HG03432 (cell line): ENCODE results near the gene ERCC2.

ENCODE experiments used
- ATAC-seq: cut with Tn5 transposase; IDR thresholded peaks from one replicate; pipeline ENCODE4 v1.9.1; 2021; ENCODE audit warnings: mild to moderate bottlenecking, moderate library complexity; ENCODE audit not compliant: unreplicated experiment

ERCC2 gene

DNA sequence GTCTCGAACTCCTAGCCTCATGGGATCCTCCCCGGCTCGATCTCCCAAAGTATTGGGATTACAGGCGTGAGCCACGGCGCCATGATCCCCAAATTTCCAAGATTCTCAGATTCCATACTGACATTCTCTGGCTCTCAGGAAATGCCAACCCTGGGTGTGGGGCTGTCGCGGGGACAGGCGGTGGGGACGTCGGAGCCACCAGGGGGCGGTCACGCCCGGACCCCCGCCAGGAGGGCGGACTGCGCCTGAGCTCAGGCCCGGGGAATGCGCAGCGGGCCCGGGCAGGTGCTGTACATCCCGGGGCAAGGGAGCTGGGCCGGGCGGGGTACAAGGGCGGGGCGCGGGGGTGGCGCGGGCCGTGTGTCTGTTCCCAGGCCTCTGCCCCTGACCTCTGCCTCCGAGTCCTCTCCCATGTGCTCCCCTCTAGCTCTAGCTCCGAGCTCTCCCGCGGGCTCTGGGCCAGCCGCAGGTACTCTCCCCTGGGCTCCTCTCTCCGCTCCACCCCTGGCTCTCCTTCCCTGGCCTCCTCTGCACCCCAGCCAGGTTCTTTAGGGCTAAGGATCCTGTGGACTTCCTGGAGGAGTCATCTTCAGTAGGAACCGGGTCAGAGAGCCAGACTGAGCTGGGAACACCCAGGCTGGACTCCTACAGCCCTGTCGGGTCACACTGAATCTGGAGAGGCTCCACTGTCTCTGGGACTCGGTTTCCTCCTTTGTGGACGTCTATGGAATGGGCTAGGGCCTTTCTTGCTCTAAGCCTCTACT, 32.1 kb upstream of the ERCC2 start:
- no peak for ATAC-seq

DNA sequence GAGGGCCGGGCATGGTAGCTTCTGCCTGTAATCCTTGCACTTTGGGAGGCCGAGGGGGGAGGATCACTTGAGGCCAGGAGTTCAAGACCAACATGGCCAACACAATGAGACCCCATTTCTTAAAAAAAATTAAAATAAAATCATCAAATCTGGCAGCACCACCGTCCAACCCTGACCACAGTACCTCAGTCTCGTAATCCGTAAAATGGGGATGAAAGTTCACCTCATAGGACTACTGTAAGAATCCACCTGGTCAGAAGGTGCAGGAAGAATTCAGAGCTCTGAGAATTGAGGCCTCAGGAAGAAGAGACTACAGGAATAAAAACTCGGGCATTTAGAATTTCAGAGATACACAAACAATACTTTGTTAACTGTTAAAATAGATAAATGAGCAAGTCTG, 31.4 kb upstream of the ERCC2 start:
- no peak for ATAC-seq

DNA sequence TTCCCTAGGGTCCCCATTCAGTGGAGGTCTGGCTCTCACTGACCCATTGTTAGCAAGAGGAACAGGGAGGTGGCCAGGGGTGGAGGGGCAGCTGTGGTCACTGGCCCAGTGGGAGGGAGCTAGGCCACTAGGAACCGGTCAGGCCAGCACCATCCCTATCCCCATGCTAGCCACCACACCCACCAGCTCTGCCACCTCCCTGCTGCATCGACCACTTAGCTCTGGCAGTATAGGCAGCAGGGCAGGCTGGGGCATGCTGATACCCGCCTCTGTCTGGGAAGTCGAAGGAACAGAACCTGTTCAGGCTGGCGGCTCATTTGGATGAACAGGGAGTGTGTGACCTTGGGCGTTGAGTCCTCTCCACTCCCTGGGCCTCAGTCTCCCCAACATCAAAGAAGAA, 29.8 kb upstream of the ERCC2 start:
- ATAC-seq, result no peak

DNA sequence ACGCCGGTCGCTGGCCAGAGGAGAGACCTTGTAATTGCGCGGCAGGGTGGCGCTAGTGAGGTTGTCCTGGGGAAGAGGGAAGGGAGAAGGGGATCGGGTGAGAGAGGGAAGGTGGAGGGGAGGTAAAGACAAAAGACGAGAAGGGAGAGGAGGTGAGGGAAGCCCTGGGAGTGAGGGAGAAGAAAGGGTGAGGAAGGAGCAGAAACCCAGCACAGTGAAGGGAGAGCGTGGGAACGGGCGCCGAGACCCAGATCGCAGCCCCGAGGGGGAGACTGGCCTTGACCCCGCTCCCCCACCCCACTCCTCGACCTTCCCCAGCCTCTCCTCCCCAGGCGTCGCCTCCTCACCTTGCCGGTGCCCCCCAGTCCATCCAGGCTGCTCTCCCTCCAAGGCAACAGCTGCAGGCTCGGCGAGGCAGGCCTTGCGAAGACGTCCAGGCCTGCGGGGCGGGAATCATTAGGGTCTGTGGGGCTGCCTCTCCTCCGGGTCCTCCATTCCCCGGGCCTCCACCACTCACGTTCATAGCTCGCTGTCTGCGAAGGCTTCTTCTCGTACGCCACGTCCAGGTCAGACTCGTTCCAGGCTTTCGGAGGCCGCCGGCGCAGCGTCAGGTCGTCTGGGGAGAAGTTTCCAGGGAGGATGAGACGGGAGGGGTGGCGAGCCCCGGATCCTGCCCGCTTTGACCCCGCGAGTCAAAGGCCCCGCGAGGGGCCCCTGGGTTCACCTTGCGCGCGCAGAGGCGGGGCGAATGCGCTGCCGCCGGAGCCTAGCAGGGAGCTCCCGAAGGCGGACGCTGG, 25.6 kb upstream of the ERCC2 start:
- no peak for ATAC-seq

DNA sequence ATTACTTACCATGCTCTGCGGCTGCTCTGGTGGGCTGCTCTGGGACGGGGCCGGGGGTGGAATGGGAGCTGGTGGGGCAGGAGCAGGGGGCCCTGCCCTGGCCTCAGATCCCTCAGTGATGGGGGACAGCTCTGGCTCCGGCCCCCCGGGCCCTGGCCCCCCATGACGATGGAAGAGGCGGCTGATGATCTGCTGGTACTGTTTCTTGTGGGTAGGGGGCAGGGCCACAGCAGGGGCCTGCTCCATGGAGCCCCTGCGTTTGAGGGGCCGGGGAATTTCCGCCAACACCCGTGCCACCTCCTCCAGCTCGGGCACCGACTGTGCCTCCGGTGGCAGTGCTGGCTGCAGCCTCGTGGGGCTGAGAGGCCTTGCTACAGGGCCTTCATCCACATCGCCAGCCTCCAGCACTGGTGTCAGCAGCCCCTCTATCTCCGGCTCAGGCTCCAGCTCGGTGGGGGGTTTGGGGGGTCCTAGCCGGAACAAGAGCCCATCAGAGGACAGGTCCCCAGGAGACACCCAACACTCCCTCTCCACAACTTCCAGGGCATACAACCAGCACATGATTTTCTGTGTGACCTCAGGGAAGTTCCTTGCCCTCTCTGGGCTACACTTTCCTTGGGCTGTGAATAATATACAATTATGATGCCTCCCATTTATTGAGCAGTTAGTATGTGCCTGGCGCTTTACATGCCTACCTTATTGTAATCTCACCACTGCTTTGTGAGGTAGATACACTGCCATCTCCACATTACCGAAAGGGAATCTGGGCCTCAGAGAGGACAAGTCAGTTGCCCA, 21.7 kb upstream of the ERCC2 start:
- no peak for ATAC-seq

DNA sequence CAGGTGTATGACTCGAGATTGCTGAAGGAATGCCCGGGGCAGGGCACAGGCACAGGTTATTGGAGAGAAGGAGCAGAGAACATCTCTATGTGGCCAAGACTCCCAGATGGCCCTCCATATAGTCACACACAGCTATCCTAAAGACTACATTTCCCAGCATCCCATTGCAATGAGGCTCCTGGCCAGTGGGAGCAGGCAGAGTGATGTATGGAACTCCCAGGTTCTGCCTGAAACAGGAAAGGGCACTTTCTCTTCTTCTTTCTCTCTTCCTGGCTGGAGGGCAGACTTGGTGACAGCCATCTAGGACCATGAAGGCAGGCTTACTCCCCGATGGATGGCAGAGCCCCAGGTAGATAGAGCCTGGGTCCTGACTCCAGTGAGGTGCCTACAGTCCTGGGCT, 21.0 kb upstream of the ERCC2 start:
- no peak for ATAC-seq

DNA sequence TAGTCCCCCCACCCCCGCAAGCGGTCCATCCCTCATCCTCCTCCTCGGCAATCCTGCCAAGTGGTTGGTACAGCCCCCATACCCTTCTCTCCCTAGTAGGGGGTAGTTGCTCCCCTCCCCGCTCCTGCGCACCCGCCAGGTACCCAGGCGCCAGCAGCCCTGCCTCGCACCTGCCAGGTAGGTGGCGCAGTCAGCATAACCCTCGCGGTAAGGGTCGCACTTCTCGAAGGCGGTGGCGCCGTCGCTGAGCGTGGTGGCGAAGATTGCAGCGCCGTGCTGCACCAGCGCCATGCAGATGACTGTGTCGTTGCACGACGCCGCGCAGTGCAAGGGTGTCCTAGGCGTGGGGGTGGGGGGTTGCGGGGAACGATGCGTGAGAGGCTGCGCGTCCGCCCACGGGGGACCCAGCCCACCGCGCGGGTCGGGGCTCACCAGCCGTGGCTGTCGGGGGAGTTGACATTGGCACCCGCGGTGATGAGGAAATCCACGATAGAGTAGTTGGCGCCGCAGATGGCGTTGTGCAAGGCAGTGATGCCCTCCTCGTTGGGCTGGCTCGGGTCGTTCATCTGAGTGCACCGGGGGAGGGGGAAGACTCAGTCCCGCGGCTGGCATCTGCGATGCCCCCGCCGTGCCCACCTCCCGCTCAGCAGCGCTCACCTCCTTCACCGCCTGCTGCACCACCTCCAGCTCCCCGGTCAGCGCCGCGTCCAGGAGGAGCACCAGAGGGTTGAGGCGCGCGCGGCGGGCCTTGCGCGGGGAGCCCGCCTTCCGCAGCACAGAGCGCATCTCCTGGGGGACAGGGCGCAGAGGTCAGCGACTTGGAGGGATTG, 15.2 kb upstream of the ERCC2 start:
- no peak for ATAC-seq

DNA sequence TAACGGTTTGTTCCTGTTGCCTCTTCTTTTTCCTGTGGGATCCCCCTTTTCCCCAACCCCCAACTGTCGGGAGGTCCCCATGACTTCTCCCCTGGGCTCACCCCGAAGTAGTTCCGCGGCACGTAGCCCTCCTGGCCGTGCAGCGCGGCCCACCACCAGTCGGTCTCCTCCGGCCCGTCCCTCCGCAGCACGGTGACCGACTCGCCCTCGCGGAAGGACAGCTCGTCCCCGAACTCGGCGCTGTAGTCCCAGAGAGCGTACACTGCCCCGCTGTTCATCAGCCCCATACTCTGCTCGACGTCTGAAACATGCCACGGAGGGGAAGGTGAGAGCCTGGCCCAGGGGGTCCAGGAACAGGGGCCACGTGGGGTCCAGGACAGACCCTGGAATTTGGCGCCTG, 12.1 kb upstream of the ERCC2 start:
- no peak for ATAC-seq

DNA sequence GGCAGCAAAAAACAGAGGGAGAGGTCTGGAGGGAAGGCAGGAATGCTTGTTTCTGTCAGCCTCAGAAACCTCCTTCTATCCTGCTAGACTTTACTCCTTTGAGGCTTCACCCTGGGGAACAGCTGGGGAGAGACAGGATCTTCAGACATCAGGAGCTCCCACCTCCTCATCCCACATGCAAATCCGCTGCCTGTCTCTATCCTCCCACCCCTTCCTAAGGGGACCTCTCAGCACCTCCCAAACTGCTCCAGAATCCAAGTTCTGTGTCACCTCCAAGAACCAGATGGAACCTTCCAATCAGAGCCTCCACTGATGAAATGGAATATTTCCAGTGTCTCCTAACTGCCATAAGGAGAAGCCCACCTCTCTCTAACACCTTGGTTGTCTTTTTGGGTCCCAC, 9.7 kb upstream of the ERCC2 start:
- no peak for ATAC-seq

DNA sequence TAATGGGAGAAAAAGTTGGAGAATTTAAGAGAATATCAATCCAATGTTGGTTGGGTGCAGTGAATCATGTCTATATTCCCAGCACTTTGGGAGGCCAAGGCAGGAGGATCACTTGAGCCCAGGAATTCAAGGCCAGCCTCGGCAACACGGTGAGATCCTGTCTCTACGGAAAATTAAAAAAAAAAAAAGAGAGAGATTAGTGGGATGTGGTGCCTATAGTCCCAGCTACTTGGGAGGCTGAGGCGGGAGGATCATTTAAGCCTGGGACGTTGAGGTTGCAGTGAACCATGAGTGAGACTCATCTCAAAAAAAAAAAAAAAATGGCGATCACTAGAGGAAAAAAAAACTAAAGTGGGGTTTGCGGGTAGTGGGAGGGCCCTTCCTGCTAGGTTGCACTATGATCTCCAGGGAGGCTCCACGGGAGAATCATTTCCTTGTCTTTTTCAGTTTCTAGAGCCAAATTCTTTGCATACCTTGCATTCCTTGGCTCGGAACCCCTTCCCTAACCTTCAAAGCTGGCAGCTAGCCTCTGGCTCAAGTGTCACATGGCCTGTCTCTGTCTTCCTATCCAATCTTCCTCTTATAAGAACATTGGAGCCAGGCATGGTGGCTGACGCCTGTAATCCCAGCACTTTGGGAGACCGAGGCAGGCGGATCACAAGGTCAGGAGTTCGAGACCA, 5.8 kb upstream of the ERCC2 start:
- no peak for ATAC-seq

DNA sequence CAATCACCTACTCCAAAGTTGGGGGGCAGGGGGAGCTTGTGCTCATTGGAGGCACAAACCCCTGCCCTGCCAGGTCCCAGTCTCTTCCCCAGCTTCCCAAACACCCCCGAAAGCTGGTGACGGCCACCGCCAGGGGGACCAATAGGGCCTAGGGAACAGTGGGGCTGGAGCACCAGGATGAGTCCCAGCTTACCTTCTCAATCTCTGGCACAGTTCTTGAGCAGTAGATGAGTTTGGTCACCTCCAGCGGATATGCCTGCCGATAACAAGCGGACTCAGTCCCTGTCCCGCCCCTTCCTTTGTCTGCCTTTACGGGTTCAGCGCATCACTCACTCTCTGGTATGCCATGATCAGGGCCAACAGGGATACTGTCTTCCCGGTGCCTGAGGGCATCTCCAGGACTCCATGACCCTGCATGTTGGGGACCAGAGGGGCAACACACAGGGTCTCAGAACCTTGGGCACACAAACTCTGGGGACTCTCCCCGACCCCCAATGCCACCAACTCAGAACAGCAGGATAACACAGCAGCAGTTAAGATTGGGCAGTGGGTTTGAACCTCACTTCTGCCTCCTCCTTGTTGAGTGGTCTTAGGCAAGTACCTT, 1.5 kb downstream of the ERCC2 start:
- ATAC-seq, result no peak

DNA sequence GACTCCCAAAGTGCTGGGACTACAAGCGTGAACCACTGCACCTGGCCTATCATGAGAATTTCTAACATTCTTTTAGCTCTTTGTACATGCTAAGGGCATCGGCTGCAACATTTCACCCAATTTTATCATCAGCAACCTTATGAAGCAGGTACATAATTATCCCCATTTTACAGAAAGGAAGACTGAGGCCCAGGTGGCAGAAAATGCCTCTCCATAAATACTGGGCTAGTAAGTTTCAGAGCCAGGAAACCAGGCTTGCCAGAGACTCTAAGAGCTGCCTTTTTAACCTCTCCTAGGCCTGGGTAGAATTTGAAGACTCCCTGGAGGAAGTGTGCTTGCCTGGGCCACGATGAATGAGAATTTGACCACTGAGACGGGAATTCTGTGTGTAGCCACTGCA, 2.2 kb downstream of the ERCC2 start:
- no peak for ATAC-seq

DNA sequence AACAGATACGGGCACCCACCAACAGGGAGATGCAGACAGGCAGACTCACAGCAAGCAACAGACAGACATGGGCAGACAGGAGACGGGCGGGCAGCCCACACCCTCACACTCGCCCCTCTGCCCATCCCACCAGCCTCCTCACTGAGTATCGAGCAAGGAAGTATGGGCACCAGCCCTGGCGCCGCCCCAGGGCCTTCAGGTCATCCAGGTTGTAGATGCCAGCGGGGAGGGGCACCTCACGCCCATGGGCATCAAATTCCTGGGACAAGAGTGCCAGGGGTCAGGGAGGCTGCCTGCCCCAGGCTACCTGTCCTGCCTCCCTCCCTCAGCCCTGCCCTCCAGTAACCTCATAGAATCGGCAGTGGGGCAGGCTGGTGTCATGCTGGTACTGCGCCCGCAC, 5.7 kb downstream of the ERCC2 start:
- ATAC-seq, result no peak

DNA sequence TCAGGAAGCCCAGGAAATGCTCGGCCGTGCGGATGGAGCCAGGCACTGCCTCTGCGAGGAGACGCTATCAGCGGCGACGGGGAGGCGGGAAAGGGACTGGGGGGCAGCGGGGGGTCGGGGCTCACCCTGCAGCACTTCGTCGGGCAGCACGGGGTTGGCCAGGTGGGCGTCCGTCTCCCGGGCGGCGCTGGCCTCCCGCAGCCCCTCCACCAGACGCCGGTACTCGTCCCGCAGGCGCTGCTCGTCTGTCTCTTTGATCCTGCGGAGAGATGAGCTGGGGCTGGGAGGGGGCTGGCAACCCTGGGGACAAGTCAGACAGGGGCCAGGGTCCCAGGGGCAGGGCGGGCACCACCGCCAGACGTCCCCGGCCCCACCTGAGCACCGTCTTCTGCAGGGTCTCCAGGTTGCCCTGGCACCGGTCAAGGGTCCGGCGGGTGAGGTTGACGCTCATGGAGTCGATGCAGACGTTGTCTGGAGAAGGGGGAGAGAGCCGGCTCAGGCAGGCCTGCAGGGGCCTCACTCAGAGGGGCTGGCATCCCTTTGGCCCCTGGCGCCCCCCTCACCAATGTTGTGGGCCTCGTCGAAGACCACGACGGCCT, 6.4 kb downstream of the ERCC2 start:
- no peak for ATAC-seq

DNA sequence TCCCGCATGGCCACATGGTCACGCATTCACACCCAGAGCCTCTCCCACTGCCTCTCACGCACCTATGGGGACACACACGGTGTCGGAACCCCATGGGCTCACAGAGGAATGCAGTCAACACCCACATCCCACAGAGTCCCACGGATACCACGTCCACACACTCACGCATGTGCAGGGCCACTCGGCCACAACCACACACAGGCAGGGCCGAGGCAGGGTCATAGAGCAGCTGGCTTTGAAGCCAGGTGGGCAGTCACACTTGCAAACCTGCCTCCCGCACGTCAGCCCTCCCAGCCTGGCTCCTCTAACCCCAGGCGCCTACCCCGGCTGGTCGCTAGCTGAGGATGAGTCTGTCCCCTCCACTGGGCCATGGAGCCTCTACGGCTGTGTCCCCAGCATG, 8.1 kb downstream of the ERCC2 start:
- no peak for ATAC-seq

DNA sequence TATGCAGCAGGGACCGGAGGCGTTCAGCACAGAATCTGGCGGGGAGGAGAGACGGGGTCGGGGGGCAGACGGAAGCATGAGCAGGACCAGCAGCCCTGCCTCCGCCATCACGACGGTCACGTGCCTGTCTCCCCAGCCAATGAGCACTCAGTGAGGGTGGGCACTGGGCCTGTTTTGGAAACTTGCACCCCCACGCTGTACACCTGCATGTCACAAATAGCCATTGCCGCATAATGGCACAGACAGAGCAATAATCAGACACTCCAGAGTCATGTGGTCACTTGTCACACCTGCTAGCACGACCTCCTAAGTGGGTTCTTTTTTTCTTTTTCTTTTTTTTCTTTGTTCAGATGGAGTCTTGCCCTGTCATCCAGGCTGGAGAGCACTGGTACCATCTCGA, 8.8 kb downstream of the ERCC2 start:
- ATAC-seq, result no peak

DNA sequence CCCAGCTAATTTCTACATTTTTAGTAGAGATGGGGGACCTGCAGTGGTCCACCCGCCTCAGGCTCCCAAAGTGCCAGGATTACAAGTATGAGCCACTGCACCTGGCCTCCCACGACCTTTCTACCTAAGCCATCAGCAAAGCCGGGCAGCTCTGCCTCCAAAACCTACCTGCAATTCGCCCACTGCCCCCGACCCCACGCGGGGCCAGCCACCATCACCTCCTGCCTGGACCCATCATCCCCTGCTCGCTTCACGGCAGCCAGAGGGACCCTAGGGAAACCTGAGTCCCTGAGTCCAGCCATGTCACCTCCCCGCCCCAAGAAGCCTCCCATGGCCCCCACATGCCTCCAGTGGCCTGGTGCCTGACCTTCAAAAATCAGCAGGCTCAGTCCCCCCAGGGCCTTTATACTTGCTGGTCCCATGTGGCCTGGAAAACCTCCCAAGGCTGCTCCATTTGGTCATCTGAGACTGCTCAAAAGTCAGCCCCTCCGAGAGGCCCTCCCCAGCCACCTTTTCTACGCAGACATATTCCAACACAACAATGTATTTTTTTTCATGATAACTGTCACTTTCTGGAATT, 12.1 kb downstream of the ERCC2 start:
- no peak for ATAC-seq

DNA sequence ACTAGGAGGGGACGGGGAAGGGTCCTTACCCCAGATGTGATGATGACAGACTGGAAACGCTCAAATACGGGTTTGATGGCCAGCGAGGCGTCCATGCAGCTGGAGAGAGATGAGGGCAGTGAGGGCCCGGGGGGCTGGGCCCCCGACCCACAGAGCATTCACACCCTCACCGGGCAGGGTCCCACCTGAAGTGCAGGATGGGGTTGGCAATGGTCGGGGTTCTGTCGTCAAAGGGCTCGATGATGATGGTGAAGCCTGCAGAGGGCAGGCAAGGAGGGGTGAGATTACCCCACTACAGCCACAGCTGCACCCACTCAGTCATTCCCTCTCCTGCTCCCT, 13.0 kb downstream of the ERCC2 start:
- ATAC-seq, result no peak

DNA sequence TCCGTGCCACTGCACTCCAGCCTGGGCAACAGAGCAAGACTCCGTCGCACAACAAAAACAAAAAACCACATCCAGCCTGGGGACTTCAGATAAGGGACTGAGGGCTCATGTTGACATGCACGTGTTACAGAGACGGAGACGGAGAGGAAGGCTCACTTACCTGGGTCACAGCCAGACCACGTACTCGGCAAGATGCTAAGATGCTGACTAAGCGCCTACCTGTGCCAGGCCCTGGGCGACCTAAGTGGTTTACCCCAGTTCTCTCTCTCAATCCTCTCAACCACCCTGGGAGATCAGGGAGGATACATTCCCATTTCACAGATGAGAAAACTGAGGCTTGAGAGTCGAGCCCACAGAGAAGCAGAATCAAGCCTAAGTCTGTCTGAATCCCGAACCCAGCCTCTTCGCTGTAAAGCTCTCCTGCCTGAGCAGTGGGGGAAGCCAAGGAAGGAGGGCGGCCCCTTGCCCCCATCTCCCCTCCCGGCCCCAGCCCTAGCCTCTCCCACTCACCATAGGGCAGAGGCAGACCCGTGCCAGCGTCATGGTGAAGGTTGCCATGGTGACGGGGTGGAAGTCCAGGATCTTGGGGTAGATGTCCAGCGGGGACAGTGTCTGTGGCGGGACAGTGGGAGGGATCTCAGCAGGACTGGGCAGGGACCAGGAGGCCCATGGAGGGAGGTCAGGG, 13.5 kb downstream of the ERCC2 start:
- no peak for ATAC-seq
